Adrenal gland (tissue), 12 donors: ENCODE measurements around the gene RTCB. TPM values are rescaled to one million over a fixed set of nuclear protein-coding genes. Genes with fewer than 3 reads are reported as not detected.

Experiments
- DNase-seq, 7 donors: peaks; one replicate each; pipeline ENCODE4 v3.0.0-alpha.2; 2019 to 2020
- H3K27ac ChIP-seq, 5 donors: fragments of 200-600 bp; sonication (generic) in 4 of 5; 1 replicate in 3 of 5; 2 replicates in 2 of 5; pipeline versions ENCODE4 v1.5.1 to v1.8.0; 2016 to 2020; ENCODE audit warnings: mild to moderate bottlenecking in 1 of 5
- H3K27me3 ChIP-seq: fragments of 200-600 bp; 2 replicates; pipeline ENCODE4 v1.8.0; 2021
- H3K36me3 ChIP-seq, 2 donors: fragments of 200-600 bp; replicated peaks in 1 of 2; 1 replicate in 1 of 2; 2 replicates in 1 of 2; pipeline versions ENCODE4 v1.5.1 to v1.8.0; 2018 to 2022
- H3K4me1 ChIP-seq, 2 donors: fragments of 200-600 bp; replicated peaks in 1 of 2; 1 replicate in 1 of 2; 2 replicates in 1 of 2; pipeline versions ENCODE4 v1.5.1 to v1.8.0; 2018 to 2021
- H3K4me3 ChIP-seq, 4 donors: fragments of 200-600 bp; sonication (generic) in 3 of 4; one replicate each; pipeline ENCODE4 v1.5.1; 2016 to 2018
- H3K9me3 ChIP-seq, 3 donors: fragments of 200-600 bp; sonication (generic) in 1 of 3; replicated peaks in 1 of 3; 1 replicate in 2 of 3; 2 replicates in 1 of 3; pipeline versions ENCODE4 v1.5.1 to v1.8.0; 2016 to 2021
- CTCF ChIP-seq, 6 experiments: fragments of 450-650 bp in 4 of 6; fragments of 200-600 bp in 2 of 6; sonication (generic) in 1 of 6; IDR thresholded peaks; 1 replicate in 5 of 6; 2 replicates in 1 of 6; pipeline versions ENCODE4 v1.5.1 to v1.8.0; 2016 to 2021; ENCODE audit warnings: antibody characterized with exemption in 6 of 6, mild to moderate bottlenecking in 2 of 6, moderate library complexity in 1 of 6
- POLR2A ChIP-seq, 2 donors: fragments of 450-650 bp; IDR thresholded peaks; one replicate each; pipeline ENCODE4 v1.6.1; 2017; ENCODE audit warnings: antibody characterized with exemption in 2 of 2, mild to moderate bottlenecking in 2 of 2, moderate library complexity in 1 of 2
- WGBS, 4 donors: extraction: QIAGEN DNeasy Blood & Tissue Kit in 2 of 4; methylation state at CpG; one replicate each; pipeline versions ENCODE4 v1.1.5 to v1.1.7; 2013 to 2017; 5-methylcytosine and 5-hydroxymethylcytosine counted together
- intact Hi-C, 2 donors: fragments of 100-400 bp; cut with DNase I; formaldehyde crosslinking; loops; one replicate each; pipeline versions ENCODE4 v1.14.1 to v1.15.0; 2022 to 2023
- polyA plus RNA-seq, 3 donors: library from polyadenylated mRNA; stranded (reverse); fragments of 200-250 nt in 2 of 3; fragments of 350-450 nt in 1 of 3; fragmentation: Illumina TruSeq in 1 of 3; extraction: RNeasy Lipid Tissue Mini Kit (QIAGEN cat#74804) in 1 of 3; gene quantifications; one replicate each; pipeline ENCODE4 v1.2.3, GENCODE V29; 2013 to 2014
- total RNA-seq, 9 donors: library from RNA; depleted of rRNA in 4 of 9; stranded (reverse); fragments of >200 nt in 4 of 9; fragments of 120-200 nt in 1 of 9; fragmentation: NEBNext Ultra II Directional in 1 of 9; extraction: Animal tissue kit (Norgen Biotek cat#: 25700) in 1 of 9; gene quantifications; one replicate each; pipeline versions ENCODE4 v1.1.0 to v1.2.4, GENCODE V29; 2013 to 2023
- donor health status: healthy with polysubstance abuse.
- donor health status: Bipolar disorder and iron deficiency.
- donor health status: DM: yes; HTN: yes; CAD: no.
- donor health status: DM: no; HTN: no; CAD: no.
- donor health status: DM: no; HTN: no; CAD: no.
- donor health status: DM: yes; HTN: yes; CAD: no.

Gene RTCB
- total and polyA plus RNA-seq, 12 donors = 24.7 to 108 (median 64.1) TPM

DNA sequence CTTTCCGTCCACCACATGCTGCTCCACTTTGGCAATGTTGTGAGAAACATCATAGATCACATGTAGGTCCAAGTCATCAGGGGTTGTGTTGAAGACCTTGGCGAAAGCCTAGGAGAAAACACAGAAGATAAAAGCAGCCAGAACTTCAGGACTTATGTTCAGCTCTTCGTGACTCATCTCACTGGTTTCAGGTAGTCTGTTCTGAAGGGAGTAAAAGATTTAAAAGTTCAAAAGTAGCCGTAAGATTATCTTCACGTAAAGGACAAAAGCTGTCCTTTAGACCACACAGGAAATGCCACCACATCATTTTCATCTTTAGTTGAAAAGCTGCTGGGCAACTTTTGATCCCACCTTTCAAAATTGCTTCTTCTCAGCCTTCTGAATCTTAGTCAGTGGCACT is 16.9 kb downstream of the RTCB start:
- no peak for TF ChIP-seq CTCF (IDR thresholded peaks at IDR 0.05)
- no peak for TF ChIP-seq POLR2A (IDR thresholded peaks at IDR 0.05)
- H3K27me3 ChIP-seq = no peaks in the 10 kb centered on the region
- no peaks in the 10 kb centered on the region for H3K4me1 ChIP-seq
- intact Hi-C loops = no loop called here
- peaks cover 0 to 97% of the 10 kb centered on the region in 2 donors for H3K36me3 ChIP-seq
- H3K27ac ChIP-seq = no peak overlapping the region
- H3K4me3 ChIP-seq = no peak overlapping the region
- no peak for DNase-seq
- 90 to 94% (median 92%) methylated on average over 5 of the region's 5 CpGs for WGBS, 4 donors
- H3K9me3 ChIP-seq = no peaks in the 10 kb centered on the region

DNA sequence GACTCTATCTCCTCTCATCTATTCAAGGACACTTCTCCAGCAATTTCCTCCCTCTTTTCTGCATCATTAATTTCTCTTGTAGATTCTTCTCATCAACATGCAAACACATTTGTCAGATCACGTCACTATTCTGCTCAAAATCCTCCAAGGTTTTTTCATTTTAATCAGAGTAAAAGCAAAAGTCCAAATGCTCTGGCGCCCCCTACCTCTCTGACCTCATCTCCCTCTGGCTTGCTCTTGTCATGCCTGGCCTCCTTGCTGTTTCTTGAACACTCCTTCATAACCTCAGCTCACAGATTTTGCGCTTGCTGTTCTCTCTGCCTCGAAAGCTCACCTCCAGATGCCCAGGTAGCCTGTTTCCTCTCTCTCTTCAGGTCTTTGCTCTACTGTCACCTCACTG is 22.4 kb downstream of the RTCB start:
- TF ChIP-seq POLR2A (IDR thresholded peaks at IDR 0.05) = no peak
- TF ChIP-seq CTCF (IDR thresholded peaks at IDR 0.05) = peak in 3 of 6 experiments; percentile 15 to 30 (median 23)
- WGBS, 4 donors = 79 to 87% (median 85%) methylated on average over 4 of the region's 4 CpGs
- intact Hi-C loops = no loop called here
- Histone ChIP-seq H3K9me3 (no peaks in the 10 kb centered on the region), H3K27me3 (no peaks in the 10 kb centered on the region), H3K4me1 (no peaks in the 10 kb centered on the region), H3K27ac (no peak overlapping the region), H3K36me3 (peaks cover 0 to 89% of the 10 kb centered on the region in 2 donors), H3K4me3 (no peak overlapping the region)
- peak in 3 of 7 donors; percentile 23 to 30 (median 27) for DNase-seq

- intact Hi-C loops = no loop called here
- Histone ChIP-seq H3K27me3 (no peaks in the 10 kb centered on the region), H3K36me3 (peaks cover 0 to 50% of the 10 kb centered on the region in 2 donors), H3K27ac (no peak overlapping the region), H3K4me3 (no peak overlapping the region), H3K9me3 (no peaks in the 10 kb centered on the region), H3K4me1 (no peaks in the 10 kb centered on the region)
- DNase-seq = no peak
- 100% methylated on average over 1 of the region's 1 CpG; no CpG with 5 or more reads in 1 of the 4 donors for WGBS, 4 donors
- TF ChIP-seq POLR2A (IDR thresholded peaks at IDR 0.05) (no peak), CTCF (IDR thresholded peaks at IDR 0.05) (no peak)
These were observed 26.4 kb downstream of the RTCB start for GRCh38 chr22:32385681-32386080.

- Histone ChIP-seq H3K27ac (no peak overlapping the region), H3K4me1 (no peaks in the 10 kb centered on the region), H3K27me3 (no peaks in the 10 kb centered on the region), H3K9me3 (no peaks in the 10 kb centered on the region), H3K36me3 (peaks cover 0 to 6% of the 10 kb centered on the region in 2 donors), H3K4me3 (no peak overlapping the region)
- intact Hi-C loops = no loop called here
- no peak for DNase-seq
- 76 to 81% (median 78%) methylated on average over 5 of the region's 5 CpGs for WGBS, 4 donors
- TF ChIP-seq CTCF (IDR thresholded peaks at IDR 0.05) (no peak), POLR2A (IDR thresholded peaks at IDR 0.05) (no peak)
These were observed 31.1 kb downstream of the RTCB start for GRCh38 chr22:32380991-32381390.
